Posterior cingulate gyrus (tissue), 11 donors: ENCODE measurements around the gene NPIPB5.
"Not testable (repeated sequence)": the region's sequence is repeated elsewhere in the genome, so short reads cannot be mapped to it uniquely, and the experiment has no call there.

ENCODE experiments used
- DNase-seq, 10 donors: peaks; one replicate each; pipeline versions ENCODE4 v3.0.0 to v3.0.0-alpha.2; 2020 to 2021; ENCODE audit warnings: mixed read lengths in 3 of 10
- intact Hi-C: fragments of 100-400 bp; cut with DNase I; formaldehyde crosslinking; loops from one replicate; pipeline ENCODE4 v1.15.1; 2023

NPIPB5 gene

GRCh38 chr16:22510591-22510990, at the start of gene NPIPB5:
Gene NPIPB5, plus strand, starts transcription at chr16:22510891. Its CDS starts 2,911 bp downstream, at chr16:22513802.
- DNase-seq, intact Hi-C loops: not testable (repeated sequence)

GRCh38 chr16:22468846-22469245, 41.8 kb upstream of the NPIPB5 start:
- intact Hi-C loops: not testable (repeated sequence)
- DNase-seq: peak in 2 of 10 donors; percentile 7 to 60

- DNase-seq: peak in 2 of 10 donors; percentile 27 to 52
- intact Hi-C loops: not testable (repeated sequence)
Observed at GRCh38 chr16:22537996-22538395, 27.3 kb downstream of the NPIPB5 start.

- DNase-seq, intact Hi-C loops: not testable (repeated sequence)
Observed at GRCh38 chr16:22544809-22545208, 34.1 kb downstream of the NPIPB5 start.

- intact Hi-C loops: not testable (repeated sequence)
Observed at GRCh38 chr16:22546630-22547029, 35.9 kb downstream of the NPIPB5 start.

GRCh38 chr16:22547170-22547765, 36.6 kb downstream of the NPIPB5 start:
- peak in 1 of 10 donors; percentile 61 for DNase-seq
- intact Hi-C loops: not testable (repeated sequence)

More at GRCh38 chr16:22546630-22547029, 35.9 kb downstream of the NPIPB5 start:
- DNase-seq: peak in 1 of 10 donors; percentile 0

GRCh38 chr16:22549853-22550252, 39.2 kb downstream of the NPIPB5 start:
- DNase-seq: peak in 1 of 10 donors; percentile 39
- intact Hi-C loops: not testable (repeated sequence)

- peak in 1 of 10 donors; percentile 40 for DNase-seq
- intact Hi-C loops: not testable (repeated sequence)
Observed at GRCh38 chr16:22551143-22551542, 40.5 kb downstream of the NPIPB5 start.

GRCh38 chr16:22551651-22552050, 41.0 kb downstream of the NPIPB5 start:
- DNase-seq: peak in 1 of 10 donors; percentile 73
- intact Hi-C loops: not testable (repeated sequence)

GRCh38 chr16:22556759-22557158, 46.1 kb downstream of the NPIPB5 start:
- DNase-seq, intact Hi-C loops: not testable (repeated sequence)
